Measurements from ENCODE around the gene DNAJC17. TPM values are rescaled to one million over a fixed set of nuclear protein-coding genes. Genes with fewer than 3 reads are reported as not detected.

The DNAJC17 gene
- total and polyA plus RNA-seq, 2 of the 13 experiments (the other 11 are each of a cell fraction or from before 2014, with no cell fraction given), result 22.2 to 26.5 TPM

GRCh38 chr15:40763801-40764628 lies 43.3 kb downstream of the DNAJC17 start, which contains the start of gene GCHFR (continued):
- peak; percentile 88; the same call in 1 of the 2 replicates for TF ChIP-seq ZNF414 (CRISPR knock-in tag; IDR thresholded peaks at IDR 0.05)
- TF ChIP-seq ZBTB3 (CRISPR knock-in tag; IDR thresholded peaks at IDR 0.05; ENCODE audit: borderline replicate concordance, low read depth), result peak; percentile 56; the same call in 1 of the 2 replicates
- TF ChIP-seq FOXA3 (CRISPR knock-in tag; IDR thresholded peaks at IDR 0.05), result peak; percentile 21; the same call in 1 of the 2 replicates
- TF ChIP-seq NFRKB (IDR thresholded peaks at IDR 0.05), result no peak
- peak; percentile 62 for TF ChIP-seq ZNF782 (CRISPR knock-in tag; IDR thresholded peaks at IDR 0.05; ENCODE audit: borderline replicate concordance)
- no peak for TF ChIP-seq TCF7L2 (IDR thresholded peaks at IDR 0.05; ENCODE audit: low read depth, low read length)
- peak; percentile 84 for TF ChIP-seq SP4 (CRISPR knock-in tag; IDR thresholded peaks at IDR 0.05)
- TF ChIP-seq ZFX (CRISPR knock-in tag; IDR thresholded peaks at IDR 0.05; ENCODE audit: low read depth), result peak; percentile 89
- TF ChIP-seq MYNN (CRISPR knock-in tag; IDR thresholded peaks at IDR 0.05; ENCODE audit: low read depth), result no peak
- TF ChIP-seq, protein P1, sequence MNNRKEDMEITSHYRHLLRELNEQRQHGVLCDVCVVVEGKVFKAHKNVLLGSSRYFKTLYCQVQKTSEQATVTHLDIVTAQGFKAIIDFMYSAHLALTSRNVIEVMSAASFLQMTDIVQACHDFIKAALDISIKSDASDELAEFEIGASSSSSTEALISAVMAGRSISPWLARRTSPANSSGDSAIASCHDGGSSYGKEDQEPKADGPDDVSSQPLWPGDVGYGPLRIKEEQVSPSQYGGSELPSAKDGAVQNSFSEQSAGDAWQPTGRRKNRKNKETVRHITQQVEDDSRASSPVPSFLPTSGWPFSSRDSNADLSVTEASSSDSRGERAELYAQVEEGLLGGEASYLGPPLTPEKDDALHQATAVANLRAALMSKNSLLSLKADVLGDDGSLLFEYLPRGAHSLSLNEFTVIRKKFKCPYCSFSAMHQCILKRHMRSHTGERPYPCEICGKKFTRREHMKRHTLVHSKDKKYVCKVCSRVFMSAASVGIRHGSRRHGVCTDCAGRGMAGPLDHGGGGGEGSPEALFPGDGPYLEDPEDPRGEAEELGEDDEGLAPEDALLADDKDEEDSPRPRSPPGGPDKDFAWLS (CRISPR knock-in tag; IDR thresholded peaks at IDR 0.05; ENCODE audit: borderline replicate concordance), result 0 out of 2 replicates have a peak, but pooled peaks have one; percentile 58
- 0 out of 2 replicates have a peak, but pooled peaks have one; percentile 76 for TF ChIP-seq KDM3A (CRISPR knock-in tag; IDR thresholded peaks at IDR 0.05; ENCODE audit: low read depth)
- TF ChIP-seq ZNF614 (CRISPR knock-in tag; IDR thresholded peaks at IDR 0.05; ENCODE audit: borderline replicate concordance), result peak; percentile 76; the same call in 1 of the 2 replicates
- TF ChIP-seq KAT7 (CRISPR knock-in tag; IDR thresholded peaks at IDR 0.05; ENCODE audit: borderline replicate concordance), result peak; percentile 41
- peak; percentile 53 for TF ChIP-seq ZNF567 (CRISPR knock-in tag; IDR thresholded peaks at IDR 0.05; ENCODE audit: borderline replicate concordance)
- peak; percentile 44; the same call in 1 of the 2 replicates for TF ChIP-seq ZKSCAN8 (CRISPR knock-in tag; IDR thresholded peaks at IDR 0.05; ENCODE audit: borderline replicate concordance)
- TF ChIP-seq ZNF879 (CRISPR knock-in tag; IDR thresholded peaks at IDR 0.05), result peak; percentile 48; the same call in 1 of the 2 replicates
- TF ChIP-seq HNF1A (IDR thresholded peaks at IDR 0.05; ENCODE audit: low read depth), result no peak
- TF ChIP-seq HNF1A (CRISPR knock-in tag; IDR thresholded peaks at IDR 0.05; ENCODE audit: borderline replicate concordance), result peak; percentile 41; the same call in 1 of the 2 replicates
- peak; percentile 62; the same call in 1 of the 2 replicates for TF ChIP-seq HES4 (CRISPR knock-in tag; IDR thresholded peaks at IDR 0.05; ENCODE audit: borderline replicate concordance)
- peak; percentile 81; the same call in 1 of the 2 replicates for TF ChIP-seq GABPB1 (CRISPR knock-in tag; IDR thresholded peaks at IDR 0.05)
- 0 out of 2 replicates have a peak, but pooled peaks have one; percentile 16 for TF ChIP-seq ZNF598 (CRISPR knock-in tag; IDR thresholded peaks at IDR 0.05; ENCODE audit: borderline replicate concordance)
- TF ChIP-seq TMF1 (CRISPR knock-in tag; IDR thresholded peaks at IDR 0.05; ENCODE audit: low read depth), result no peak; the same call in 1 of the 2 replicates
- peak; percentile 73 for TF ChIP-seq ZNF138 (CRISPR knock-in tag; IDR thresholded peaks at IDR 0.05; ENCODE audit: low read depth)

Data from HepG2 (cell line).